Activated CD8-positive, alpha-beta T cell treated with anti-CD3 and anti-CD28 coated beads for 36 hours (primary cell): Measurements from ENCODE around the gene CACNA1C. TPM values are rescaled to one million over a fixed set of nuclear protein-coding genes. Genes with fewer than 3 reads are reported as not detected.

Source experiments
- ATAC-seq: fragments of 200-7000 bp; cut with Tn5 transposase; one replicate; pipeline ENCODE4 v1.10.0; 2021; ENCODE audit warnings: mild to moderate bottlenecking, moderate library complexity
- CTCF ChIA-PET: fragments of 350-600 bp; sonication (Branson Sonifier 250); formaldehyde crosslinking; loops from one replicate; lab custom pipeline; 2021; ENCODE audit warnings: antibody characterized with exemption; lab: Charles Lee
- POLR2A ChIA-PET: fragments of 350-600 bp; sonication (Branson Sonifier 250); formaldehyde crosslinking; loops from one replicate; lab custom pipeline; 2021; ENCODE audit warnings: antibody characterized with exemption; lab: Charles Lee
- DNase-seq: peaks from one replicate; pipeline ENCODE4 v3.0.0-alpha.2; 2020
- H3K27ac Mint-ChIP-seq: one replicate; pipeline ENCODE4 v1.8.0; 2021; ENCODE audit warnings: mild to moderate bottlenecking, mixed read lengths
- H3K27me3 Mint-ChIP-seq: one replicate; pipeline ENCODE4 v1.8.0; 2021; ENCODE audit warnings: mixed read lengths
- H3K36me3 Mint-ChIP-seq: one replicate; pipeline ENCODE4 v1.8.0; 2021; ENCODE audit warnings: low read depth, mixed read lengths
- H3K4me1 Mint-ChIP-seq: one replicate; pipeline ENCODE4 v1.8.0; 2021; ENCODE audit warnings: low read depth, mixed read lengths
- H3K4me3 Mint-ChIP-seq: one replicate; pipeline ENCODE4 v1.8.0; 2021; ENCODE audit warnings: mild to moderate bottlenecking, moderate library complexity, mixed read lengths
- H3K9me3 Mint-ChIP-seq: one replicate; pipeline ENCODE4 v1.8.0; 2021; ENCODE audit warnings: mixed read lengths
- intact Hi-C: fragments of 100-400 bp; cut with micrococcal nuclease; formaldehyde crosslinking; loops from one replicate; pipeline ENCODE4 v1.10.0; 2022
- total RNA-seq, 2 experiments: library from RNA; stranded (reverse); gene quantifications; one replicate each; pipeline ENCODE4 v1.2.3, GENCODE V29; 2021
- TF ChIP-seq, protein P1 (sequence below): fragments of 200-600 bp; IDR thresholded peaks from one replicate; pipeline ENCODE4 v1.8.0; 2022; ENCODE audit warnings: antibody characterized with exemption, mild to moderate bottlenecking

CACNA1C gene
- total RNA-seq, 2 experiments from 2014 or later, result 0.02 to 0.05 TPM

DNA sequence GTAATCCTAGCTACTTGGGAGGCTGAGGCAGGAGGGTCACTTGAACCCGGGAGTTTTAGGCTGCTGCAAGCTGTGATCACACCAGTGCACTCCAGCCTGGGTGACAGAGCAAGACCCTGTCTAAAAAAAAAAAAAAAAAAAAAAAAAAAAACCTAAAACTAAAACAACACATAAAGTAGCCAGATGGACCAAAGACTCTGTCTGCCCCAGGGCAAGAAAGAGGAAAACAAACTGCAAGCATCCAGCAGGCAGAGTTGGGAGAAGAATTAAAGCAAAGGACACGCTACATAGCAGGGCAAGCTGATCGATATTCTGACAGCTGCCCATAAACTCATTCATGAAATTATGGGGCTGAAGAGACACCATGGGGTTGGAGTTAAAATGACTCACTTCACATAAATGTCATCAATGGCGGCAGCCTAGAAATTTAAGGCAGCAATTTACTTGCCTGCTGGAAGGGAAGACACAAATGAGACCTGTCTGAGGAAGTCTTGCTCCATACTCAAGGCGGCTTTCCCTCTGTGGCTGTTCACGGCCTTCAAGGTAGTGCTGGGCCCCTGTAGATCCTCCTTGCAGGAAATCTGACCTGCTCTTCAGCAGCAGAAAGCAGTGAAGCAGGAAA is 482.9 kb downstream of the CACNA1C start:
- Mint-ChIP-seq H3K9me3 (no peaks in the 10 kb centered on the region), H3K4me1 (no peaks in the 10 kb centered on the region), H3K4me3 (no peak overlapping the region), H3K27me3 (no peaks in the 10 kb centered on the region), H3K27ac (no peak overlapping the region), H3K36me3 (no peaks in the 10 kb centered on the region)
- no peak for DNase-seq
- no peak for ATAC-seq
- intact Hi-C loops, result no loop called here
- POLR2A ChIA-PET, result no interaction called here
- CTCF ChIA-PET, result no interaction called here
- TF ChIP-seq, protein P1, sequence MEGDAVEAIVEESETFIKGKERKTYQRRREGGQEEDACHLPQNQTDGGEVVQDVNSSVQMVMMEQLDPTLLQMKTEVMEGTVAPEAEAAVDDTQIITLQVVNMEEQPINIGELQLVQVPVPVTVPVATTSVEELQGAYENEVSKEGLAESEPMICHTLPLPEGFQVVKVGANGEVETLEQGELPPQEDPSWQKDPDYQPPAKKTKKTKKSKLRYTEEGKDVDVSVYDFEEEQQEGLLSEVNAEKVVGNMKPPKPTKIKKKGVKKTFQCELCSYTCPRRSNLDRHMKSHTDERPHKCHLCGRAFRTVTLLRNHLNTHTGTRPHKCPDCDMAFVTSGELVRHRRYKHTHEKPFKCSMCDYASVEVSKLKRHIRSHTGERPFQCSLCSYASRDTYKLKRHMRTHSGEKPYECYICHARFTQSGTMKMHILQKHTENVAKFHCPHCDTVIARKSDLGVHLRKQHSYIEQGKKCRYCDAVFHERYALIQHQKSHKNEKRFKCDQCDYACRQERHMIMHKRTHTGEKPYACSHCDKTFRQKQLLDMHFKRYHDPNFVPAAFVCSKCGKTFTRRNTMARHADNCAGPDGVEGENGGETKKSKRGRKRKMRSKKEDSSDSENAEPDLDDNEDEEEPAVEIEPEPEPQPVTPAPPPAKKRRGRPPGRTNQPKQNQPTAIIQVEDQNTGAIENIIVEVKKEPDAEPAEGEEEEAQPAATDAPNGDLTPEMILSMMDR, result no peak

DNA sequence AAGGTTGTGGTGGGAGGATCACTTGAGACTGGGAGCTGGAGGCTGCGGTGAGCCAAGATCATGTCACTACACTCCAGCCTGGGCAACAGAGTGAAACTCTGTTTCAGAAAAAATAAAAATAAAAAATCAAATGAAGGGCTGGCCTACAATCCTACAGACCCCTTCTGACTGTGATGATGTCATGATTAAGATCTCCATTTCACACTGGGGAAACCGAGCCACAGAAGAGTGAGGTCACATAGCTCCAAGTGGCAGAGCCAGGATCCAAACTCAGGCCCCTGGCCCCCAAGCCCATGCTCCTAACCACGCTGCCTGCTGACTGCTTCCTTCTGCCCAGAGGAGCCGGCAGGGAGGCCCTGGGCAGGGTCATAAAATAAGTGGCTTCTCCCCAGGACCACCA is 483.9 kb downstream of the CACNA1C start:
- Mint-ChIP-seq H3K9me3 (no peaks in the 10 kb centered on the region), H3K27ac (no peak overlapping the region), H3K4me1 (no peaks in the 10 kb centered on the region), H3K27me3 (no peaks in the 10 kb centered on the region), H3K36me3 (no peaks in the 10 kb centered on the region), H3K4me3 (no peak overlapping the region)
- POLR2A ChIA-PET, result no interaction called here
- intact Hi-C loops, result no loop called here
- ATAC-seq (no peak), DNase-seq (no peak)
- TF ChIP-seq, protein P1, result no peak
- CTCF ChIA-PET, result no interaction called here

GRCh38 chr12:2537868-2538541 is 485.2 kb downstream of the CACNA1C start:
- ATAC-seq (no peak), DNase-seq (no peak)
- POLR2A ChIA-PET, result no interaction called here
- no peaks in the 10 kb centered on the region for H3K27me3 Mint-ChIP-seq
- intact Hi-C loops, result no loop called here
- CTCF ChIA-PET, result interaction anchor here (0.7 kb wide), 1 partner anchor 1587 kb away, joined by 3 read pairs; no protein-coding TSS in a partner anchor
- H3K4me1 Mint-ChIP-seq, result no peaks in the 10 kb centered on the region
- TF ChIP-seq, protein P1, result no peak
- H3K4me3 Mint-ChIP-seq, result no peak overlapping the region
- H3K36me3 Mint-ChIP-seq, result no peaks in the 10 kb centered on the region
- no peaks in the 10 kb centered on the region for H3K9me3 Mint-ChIP-seq
- no peak overlapping the region for H3K27ac Mint-ChIP-seq

GRCh38 chr12:2539938-2540337 is 487.2 kb downstream of the CACNA1C start:
- ChIA-PET CTCF (no interaction called here), POLR2A (no interaction called here)
- H3K36me3 Mint-ChIP-seq, result no peaks in the 10 kb centered on the region
- ATAC-seq, result no peak
- no peaks in the 10 kb centered on the region for H3K9me3 Mint-ChIP-seq
- no peak overlapping the region for H3K27ac Mint-ChIP-seq
- H3K4me1 Mint-ChIP-seq, result peaks cover 3% of the 10 kb centered on the region
- TF ChIP-seq, protein P1, result no peak
- DNase-seq, result no peak
- peaks cover 2% of the 10 kb centered on the region for H3K27me3 Mint-ChIP-seq
- intact Hi-C loops, result no loop called here
- H3K4me3 Mint-ChIP-seq, result no peak overlapping the region

DNA sequence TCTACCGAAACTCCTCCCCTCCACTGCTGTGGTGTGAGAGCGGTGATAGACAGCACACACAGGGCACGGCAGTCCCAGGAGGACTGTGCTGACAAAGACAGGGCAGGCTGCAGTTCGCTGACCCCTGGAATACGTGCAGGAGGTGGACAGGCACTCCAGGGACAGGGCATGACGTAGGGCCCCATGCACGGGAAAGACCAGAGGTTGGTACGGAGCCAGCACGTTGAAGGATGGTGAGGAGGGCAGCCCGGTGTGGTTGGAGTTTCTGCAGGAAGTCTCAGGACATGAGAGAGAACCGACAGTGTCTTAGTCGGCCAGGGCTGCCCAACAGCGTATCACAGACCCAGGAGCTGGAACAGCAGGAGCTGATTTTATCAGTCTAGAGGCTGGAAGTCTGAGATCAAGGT is 487.8 kb downstream of the CACNA1C start:
- CTCF ChIA-PET, result no interaction called here
- POLR2A ChIA-PET, result no interaction called here
- Mint-ChIP-seq H3K27ac (no peak overlapping the region), H3K4me1 (peaks cover 3% of the 10 kb centered on the region), H3K27me3 (peaks cover 2% of the 10 kb centered on the region), H3K9me3 (no peaks in the 10 kb centered on the region), H3K4me3 (no peak overlapping the region), H3K36me3 (no peaks in the 10 kb centered on the region)
- TF ChIP-seq, protein P1, result no peak
- ATAC-seq (no peak), DNase-seq (no peak)
- intact Hi-C loops, result no loop called here
